Neuronal stem cell (in vitro differentiated cells): Measurements from ENCODE around the gene GIGYF2.

Source experiments
- DNase-seq: peaks from one replicate; pipeline ENCODE4 v3.0.0-alpha.2; 2013; ENCODE audit warnings: low spot score
- H2AFZ ChIP-seq: one replicate; pipeline ENCODE4 v1.6.1; 2013; ENCODE audit warnings: mild to moderate bottlenecking, low read length, inconsistent platforms
- H2AK5ac ChIP-seq: 2 replicates; pipeline ENCODE4 v1.6.1; 2013; ENCODE audit warnings: low read depth, mild to moderate bottlenecking, inconsistent platforms, low read length, moderate library complexity, mixed read lengths
- H2BK120ac ChIP-seq: 2 replicates; pipeline ENCODE4 v1.6.1; 2013; ENCODE audit warnings: low read depth, mild to moderate bottlenecking, inconsistent platforms, low read length, moderate library complexity, mixed read lengths
- H2BK12ac ChIP-seq: one replicate; pipeline ENCODE4 v1.6.1; 2013; ENCODE audit warnings: low read length, inconsistent platforms
- H2BK15ac ChIP-seq: 2 replicates; pipeline ENCODE4 v1.6.1; 2013; ENCODE audit warnings: mild to moderate bottlenecking, low read length, inconsistent platforms, mixed read lengths
- H2BK5ac ChIP-seq: one replicate; pipeline ENCODE4 v1.6.1; 2013; ENCODE audit warnings: inconsistent platforms, mild to moderate bottlenecking, low read length, moderate library complexity
- H3K14ac ChIP-seq: one replicate; pipeline ENCODE4 v1.6.1; 2013; ENCODE audit warnings: low read length, inconsistent platforms
- H3K18ac ChIP-seq: 2 replicates; pipeline ENCODE4 v1.6.1; 2013; ENCODE audit warnings: low read length, inconsistent platforms
- H3K23ac ChIP-seq: 2 replicates; pipeline ENCODE4 v1.6.1; 2013; ENCODE audit warnings: low read depth, mild to moderate bottlenecking, mixed read lengths, low read length, inconsistent platforms; ENCODE audit not compliant: poor library complexity
- H3K27ac ChIP-seq: replicated peaks from 3 replicates; pipeline ENCODE4 v1.5.1; 2013; ENCODE audit warnings: low read length, inconsistent platforms
- H3K27me3 ChIP-seq, 3 experiments: 2 replicates each; pipeline ENCODE4 v1.6.1; 2013; ENCODE audit warnings: low read length in 3 of 3, mild to moderate bottlenecking in 2 of 3, inconsistent platforms in 1 of 3, low read depth in 1 of 3, mixed read lengths in 1 of 3, moderate library complexity in 1 of 3; ENCODE audit not compliant: control insufficient read depth in 3 of 3, insufficient read depth in 3 of 3
- H3K36me3 ChIP-seq, 2 donors: replicated peaks in 1 of 2; 2 replicates each; pipeline ENCODE4 v1.6.1; 2013; ENCODE audit warnings: low read length in 2 of 2; ENCODE audit not compliant: control insufficient read depth in 2 of 2, insufficient read depth in 2 of 2
- H3K4ac ChIP-seq: 2 replicates; pipeline ENCODE4 v1.6.1; 2013; ENCODE audit warnings: inconsistent platforms, mild to moderate bottlenecking, low read length, moderate library complexity
- H3K4me1 ChIP-seq, 2 donors: 1 replicate in 1 of 2; 2 replicates in 1 of 2; pipeline ENCODE4 v1.6.1; 2013; ENCODE audit warnings: low read length in 2 of 2, low read depth in 1 of 2; ENCODE audit not compliant: control insufficient read depth in 2 of 2, insufficient read depth in 1 of 2
- H3K4me2 ChIP-seq: one replicate; pipeline ENCODE4 v1.6.1; 2013; ENCODE audit warnings: mild to moderate bottlenecking, low read length, inconsistent platforms; ENCODE audit not compliant: insufficient read depth, poor library complexity, severe bottlenecking
- H3K4me3 ChIP-seq, 2 donors: 2 replicates each; pipeline ENCODE4 v1.5.1; 2013; ENCODE audit warnings: low read length in 2 of 2, mild to moderate bottlenecking in 2 of 2, inconsistent platforms in 1 of 2, moderate library complexity in 1 of 2
- H3K79me1 ChIP-seq: one replicate; pipeline ENCODE4 v1.6.1; 2013; ENCODE audit warnings: low read depth, mild to moderate bottlenecking, inconsistent platforms, low read length, moderate library complexity
- H3K9ac ChIP-seq: one replicate; pipeline ENCODE4 v1.6.1; 2013; ENCODE audit warnings: mild to moderate bottlenecking, low read depth, low read length, inconsistent platforms; ENCODE audit not compliant: poor library complexity
- H3K9me3 ChIP-seq, 2 donors: replicated peaks in 1 of 2; 2 replicates each; pipeline versions ENCODE3 to v1.6.1; 2013; ENCODE audit warnings: low read length in 2 of 2, mild to moderate bottlenecking in 2 of 2, inconsistent platforms in 1 of 2, low read depth in 1 of 2, mixed read lengths in 1 of 2, moderate library complexity in 1 of 2; ENCODE audit not compliant: control insufficient read depth in 2 of 2, insufficient read depth in 1 of 2
- H4K8ac ChIP-seq: one replicate; pipeline ENCODE4 v1.6.1; 2013; ENCODE audit warnings: low read depth, mild to moderate bottlenecking, inconsistent platforms, low read length, moderate library complexity
- H4K91ac ChIP-seq: one replicate; pipeline ENCODE4 v1.6.1; 2013; ENCODE audit warnings: low read length, low read depth, mild to moderate bottlenecking, inconsistent platforms; ENCODE audit not compliant: poor library complexity
- WGBS, 2 donors: extraction: QIAGEN DNeasy Blood & Tissue Kit; methylation state at CpG; one replicate each; pipeline ENCODE4 v1.1.7; 2013; ENCODE audit warnings: missing lambda C conversion rate in 2 of 2, mixed read lengths in 1 of 2; ENCODE audit not compliant: insufficient read length in 2 of 2, insufficient replicate concordance in 1 of 2; ENCODE audit errors: extremely low coverage in 2 of 2; 5-methylcytosine and 5-hydroxymethylcytosine counted together

Gene GIGYF2

GRCh38 chr2:232870018-232870765 lies 173.1 kb downstream of the GIGYF2 start, which contains the start of gene SNORC:
SNORC (plus strand) TSS chr2:232870264; CDS start chr2:232870342, 78 bp downstream.
- Histone ChIP-seq H4K8ac (no peak within 1 kb of the TSS), H3K9ac (peak within 1 kb of the TSS; percentile 24), H2BK120ac (no peak within 1 kb of the TSS), H3K4ac (no peak within 1 kb of the TSS), H2AFZ (no peak within 1 kb of the TSS), H3K36me3 (no peaks in the 10 kb centered on the region), H2BK15ac (no peak within 1 kb of the TSS), H2AK5ac (no peak within 1 kb of the TSS), H3K27ac (no peak within 1 kb of the TSS), H3K27me3 (no peaks in the 10 kb centered on the region), H2BK5ac (no peak within 1 kb of the TSS), H3K79me1 (no peaks in the 10 kb centered on the region), H3K18ac (no peak within 1 kb of the TSS), H3K4me3 (no peak within 1 kb of the TSS), H3K4me1 (peaks cover 2 to 4% of the 10 kb centered on the region in 2 donors), H4K91ac (no peak within 1 kb of the TSS), H3K4me2 (no peak within 1 kb of the TSS), H3K23ac (peak within 1 kb of the TSS; percentile 25), H2BK12ac (no peak within 1 kb of the TSS), H3K9me3 (no peaks in the 10 kb centered on the region), H3K14ac (no peak within 1 kb of the TSS)
- no CpG with 5 or more reads among the region's 21 CpGs for WGBS, 2 donors
- no peak for DNase-seq

- no CpG with 5 or more reads among the region's 17 CpGs for WGBS, 2 donors
Measured at GRCh38 chr2:232870766-232871371, 173.7 kb downstream of the GIGYF2 start.

GRCh38 chr2:232871418-232871834 lies 174.3 kb downstream of the GIGYF2 start:
- no peak overlapping the region for H3K27ac ChIP-seq
- H3K23ac ChIP-seq: no peak overlapping the region
- no peak overlapping the region for H2BK15ac ChIP-seq
- H3K14ac ChIP-seq: peak overlapping the region; percentile 43
- H3K4me1 ChIP-seq: peaks cover 2 to 4% of the 10 kb centered on the region in 2 donors
- no peaks in the 10 kb centered on the region for H3K79me1 ChIP-seq
- H4K8ac ChIP-seq: peak overlapping the region; percentile 48
- H3K18ac ChIP-seq: no peak overlapping the region
- peak overlapping the region; percentile 92 for H2AK5ac ChIP-seq
- no peak overlapping the region for H4K91ac ChIP-seq
- no peak for DNase-seq
- no peak overlapping the region for H2BK12ac ChIP-seq
- no peak overlapping the region for H2BK5ac ChIP-seq
- no CpG with 5 or more reads among the region's 15 CpGs for WGBS, 2 donors
- H3K4me3 ChIP-seq: no peak overlapping the region
- H3K9ac ChIP-seq: peak overlapping the region; percentile 72
- no peak overlapping the region for H3K4me2 ChIP-seq
- no peaks in the 10 kb centered on the region for H3K9me3 ChIP-seq
- no peaks in the 10 kb centered on the region for H3K36me3 ChIP-seq
- H3K27me3 ChIP-seq: peaks cover 0 to 7% (median 2%) of the 10 kb centered on the region in 3 experiments
- no peak overlapping the region for H3K4ac ChIP-seq
- H2BK120ac ChIP-seq: no peak overlapping the region
- no peak overlapping the region for H2AFZ ChIP-seq

More at GRCh38 chr2:232870766-232871371, 173.7 kb downstream of the GIGYF2 start:
- H3K27me3 ChIP-seq: peaks cover 0 to 3% (median 0%) of the 10 kb centered on the region in 3 experiments
- no peak overlapping the region for H3K18ac ChIP-seq
- no peak overlapping the region for H3K4me3 ChIP-seq
- peaks cover 2 to 4% of the 10 kb centered on the region in 2 donors for H3K4me1 ChIP-seq
- H3K79me1 ChIP-seq: no peaks in the 10 kb centered on the region
- H2BK120ac ChIP-seq: no peak overlapping the region
- no peak overlapping the region for H2BK12ac ChIP-seq
- no peak overlapping the region for H3K14ac ChIP-seq
- no peak overlapping the region for H3K27ac ChIP-seq
- H3K23ac ChIP-seq: no peak overlapping the region
- H3K36me3 ChIP-seq: no peaks in the 10 kb centered on the region
- no peak overlapping the region for H4K8ac ChIP-seq
- H2AFZ ChIP-seq: no peak overlapping the region
- no peak overlapping the region for H2BK5ac ChIP-seq
- no peak overlapping the region for H2BK15ac ChIP-seq
- DNase-seq: no peak
- no peaks in the 10 kb centered on the region for H3K9me3 ChIP-seq
- H3K4ac ChIP-seq: no peak overlapping the region
- H2AK5ac ChIP-seq: no peak overlapping the region
- H3K9ac ChIP-seq: peak overlapping the region; percentile 1
- H3K4me2 ChIP-seq: no peak overlapping the region
- no peak overlapping the region for H4K91ac ChIP-seq
